Activated T-cell treated with anti-CD3 and anti-CD28 coated beads, Interleukin-2, amount 50 U/mL, for 4 hours (primary cell): ENCODE data around the gene PHRF1. TPM values are rescaled to one million over a fixed set of nuclear protein-coding genes. Genes with fewer than 3 reads are reported as not detected.
A peak's percentile ranks its signal among the peaks of the same experiment; 100 is the strongest.

ENCODE experiments used
- ATAC-seq, 2 donors: fragments of 200-7000 bp; cut with Tn5 transposase; one replicate each; pipeline ENCODE4 v1.10.0; 2021
- DNase-seq: peaks from one replicate; pipeline ENCODE4 v3.0.0-alpha.2; 2020
- H3K27me3 Mint-ChIP-seq: one replicate; pipeline ENCODE4 v1.8.0; 2021; ENCODE audit warnings: low read depth, mixed read lengths
- H3K36me3 Mint-ChIP-seq: one replicate; pipeline ENCODE4 v1.8.0; 2022; ENCODE audit warnings: mixed read lengths; ENCODE audit not compliant: insufficient read depth
- H3K4me1 Mint-ChIP-seq: one replicate; pipeline ENCODE4 v1.8.0; 2021; ENCODE audit warnings: low read depth, mixed read lengths
- H3K4me3 Mint-ChIP-seq: one replicate; pipeline ENCODE4 v1.8.0; 2021; ENCODE audit warnings: mild to moderate bottlenecking, moderate library complexity, mixed read lengths
- H3K9me3 Mint-ChIP-seq: one replicate; pipeline ENCODE4 v1.8.0; 2021; ENCODE audit warnings: mixed read lengths
- total RNA-seq, 3 donors: library from RNA; stranded (reverse); gene quantifications; one replicate each; pipeline ENCODE4 v1.2.1, GENCODE V29; 2021

PHRF1 gene
- total RNA-seq, 3 donors from 2014 or later, result 57.7 to 59.2 (median 57.7) TPM

DNA sequence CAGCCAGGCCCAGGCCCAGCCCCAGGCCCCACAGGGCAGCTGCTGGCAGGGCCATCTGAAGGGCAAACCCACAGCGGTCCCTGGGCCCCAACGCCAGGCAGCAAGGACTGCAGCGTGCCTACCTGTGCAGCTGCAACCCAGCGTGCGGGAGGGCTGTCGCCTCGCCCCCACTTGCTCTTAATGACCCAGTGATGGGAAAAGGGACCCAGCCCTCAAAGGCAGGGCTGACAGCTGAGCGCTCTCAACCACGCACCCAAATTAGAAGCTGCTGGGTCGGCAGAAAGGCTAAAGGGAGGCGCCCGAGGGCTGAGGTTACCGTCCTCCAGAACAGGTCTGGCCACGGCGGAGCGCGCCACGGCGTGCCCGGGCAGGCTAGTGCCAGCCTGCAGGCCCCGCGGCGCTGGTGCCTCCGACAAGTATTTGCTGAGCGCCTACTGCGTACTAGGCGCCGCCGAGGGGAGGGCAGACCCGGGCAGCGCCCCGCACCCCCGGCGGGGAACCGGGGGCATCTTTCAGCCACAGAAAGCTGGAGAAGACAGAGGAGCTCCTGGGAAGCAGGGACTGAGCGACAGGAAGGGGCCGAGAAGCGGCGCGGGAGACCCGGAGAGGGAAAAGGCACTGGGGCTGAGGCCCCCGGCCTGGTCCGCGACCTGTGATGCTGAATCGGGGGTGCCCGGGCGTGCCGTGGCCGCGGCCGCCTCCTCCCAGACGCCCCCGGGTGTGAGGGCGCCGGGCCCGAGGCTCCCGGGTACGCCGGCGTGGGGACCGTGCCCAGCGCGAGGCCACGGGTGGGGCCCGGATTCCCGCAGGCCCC lies 41.7 kb upstream of the PHRF1 start:
- H3K4me3 Mint-ChIP-seq, result peak overlapping the region; percentile 76
- peak in 1 of 2 donors; percentile 2 for ATAC-seq

DNA sequence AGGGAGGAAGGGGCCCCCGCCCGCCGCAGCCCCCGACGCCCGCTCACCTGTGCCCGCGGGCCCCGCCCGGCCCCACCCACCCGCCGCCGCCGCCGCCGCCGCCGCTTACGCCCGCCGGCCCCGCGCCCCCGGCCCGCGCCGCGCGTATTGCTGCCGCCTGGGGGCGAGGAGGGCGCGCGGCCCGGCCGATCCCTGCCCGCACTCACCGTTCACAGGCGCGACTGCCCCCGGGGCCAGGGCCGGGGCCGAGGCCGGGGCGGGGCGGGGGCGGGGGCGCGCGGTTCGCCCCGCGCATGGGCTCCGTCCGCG lies 41.1 kb upstream of the PHRF1 start:
- Mint-ChIP-seq H3K4me1 (peaks cover 22% of the 10 kb centered on the region), H3K4me3 (no peak overlapping the region), H3K27me3 (no peaks in the 10 kb centered on the region), H3K36me3 (peaks cover 2% of the 10 kb centered on the region), H3K9me3 (no peaks in the 10 kb centered on the region)
- ATAC-seq (peak; percentile 27 to 33), DNase-seq (no peak)

More for the DNA sequence above, 41.7 kb upstream of the PHRF1 start:
- no peak for DNase-seq
- Mint-ChIP-seq H3K27me3 (no peaks in the 10 kb centered on the region), H3K36me3 (peaks cover 2% of the 10 kb centered on the region), H3K9me3 (no peaks in the 10 kb centered on the region), H3K4me1 (peaks cover 22% of the 10 kb centered on the region)

DNA sequence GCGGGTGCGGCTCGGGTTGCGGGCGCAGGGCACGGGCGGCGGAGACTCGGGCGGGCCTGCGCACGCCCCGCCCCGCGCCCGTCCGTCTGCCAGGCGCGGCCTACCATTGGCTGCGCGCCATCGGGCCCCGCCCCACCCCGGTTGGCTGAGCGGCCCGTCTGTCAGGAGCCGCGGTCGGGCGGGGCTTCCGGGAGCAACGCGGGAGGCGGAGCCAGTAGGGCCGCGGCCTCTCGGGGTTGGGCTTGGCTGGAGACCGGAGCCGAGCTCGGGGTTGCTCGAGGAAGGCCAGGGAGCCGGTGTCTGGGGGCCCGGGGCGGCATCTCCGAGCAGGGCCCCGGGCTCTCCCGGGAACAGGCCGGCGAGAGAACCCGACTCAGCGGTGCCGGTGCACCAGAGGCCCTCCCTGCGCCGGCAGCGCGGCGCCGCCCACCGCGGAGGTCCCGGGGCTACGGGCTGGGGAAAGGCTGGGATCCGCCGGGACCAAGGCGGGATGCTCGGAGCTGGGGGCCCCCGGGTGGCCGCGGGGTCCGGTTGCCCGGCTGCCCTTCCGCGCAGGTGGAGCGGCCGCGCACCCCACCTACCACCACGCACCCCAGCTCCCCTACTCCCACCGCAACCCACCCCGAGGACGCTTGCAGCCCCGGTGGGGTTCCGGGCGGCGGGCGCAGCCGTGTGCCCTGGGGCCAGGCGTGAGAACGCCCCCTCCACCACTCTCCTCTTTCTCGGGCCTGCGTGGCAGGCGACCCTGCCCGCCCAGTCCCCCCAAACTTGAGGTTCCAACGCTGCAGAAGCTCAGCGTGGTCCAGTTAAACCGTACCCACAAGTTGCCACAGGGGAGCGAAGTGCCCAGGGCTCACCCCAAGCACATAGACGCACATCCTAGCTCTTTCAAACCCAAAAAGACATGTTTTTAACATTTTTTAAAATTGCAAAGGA lies 40.5 kb upstream of the PHRF1 start, which contains the start of gene HRAS:
Gene HRAS, minus strand, starts transcription at position 58 of the 936 bp plus-strand sequence.
- DNase-seq (peak; percentile 94), ATAC-seq (peak; percentile 89 to 92)
- Mint-ChIP-seq H3K27me3 (no peaks in the 10 kb centered on the region), H3K4me3 (peak within 1 kb of the TSS; percentile 90), H3K9me3 (no peaks in the 10 kb centered on the region), H3K4me1 (peaks cover 22% of the 10 kb centered on the region), H3K36me3 (peaks cover 2% of the 10 kb centered on the region)

DNA sequence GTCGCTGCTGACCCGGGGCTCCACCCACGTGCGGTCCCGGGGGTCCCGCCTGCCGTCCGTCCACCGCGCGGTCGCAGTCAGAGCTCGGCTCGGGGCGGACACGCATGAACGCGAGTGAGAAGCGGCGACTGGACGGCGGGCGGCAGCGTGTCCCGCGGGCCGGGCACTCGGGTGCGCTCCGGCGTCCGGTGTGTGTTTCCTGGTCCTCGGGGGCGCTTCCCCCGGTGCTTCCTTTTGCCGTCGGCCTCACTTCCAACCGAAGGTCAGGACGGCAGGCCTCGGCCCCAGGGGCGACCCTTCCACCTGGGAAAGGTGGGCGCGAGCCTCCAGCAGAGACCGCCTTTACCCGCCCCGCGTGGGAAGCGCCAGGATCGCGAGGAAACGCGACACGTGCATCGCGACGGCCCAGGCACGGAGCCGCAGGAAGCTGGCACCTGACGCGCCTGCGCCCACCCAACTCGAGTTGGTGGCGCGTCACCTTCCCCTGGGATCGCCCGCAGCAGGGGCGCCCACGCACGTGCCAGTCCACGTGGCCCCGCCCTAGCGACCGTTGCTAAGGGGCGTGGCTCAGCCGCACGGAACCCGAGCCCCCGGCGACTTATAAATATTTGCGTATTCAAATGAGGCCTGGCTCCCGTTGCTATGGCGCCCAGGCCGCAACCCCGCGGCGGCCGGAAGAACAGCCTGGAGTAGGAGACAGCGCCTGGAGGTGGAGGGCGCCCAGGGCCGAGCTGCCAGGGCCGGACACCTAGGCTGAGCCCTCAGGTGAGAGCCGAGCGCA lies 39.2 kb upstream of the PHRF1 start, which contains the start of gene LRRC56:
Gene LRRC56, plus strand, starts transcription at position 687 of the 781 bp plus-strand sequence. CDS start 3,158 bp downstream, outside the sequence.
- DNase-seq, result peak; percentile 92
- Mint-ChIP-seq H3K36me3 (peaks cover under 1% of the 10 kb centered on the region), H3K27me3 (no peaks in the 10 kb centered on the region), H3K4me1 (peaks cover 20% of the 10 kb centered on the region), H3K9me3 (no peaks in the 10 kb centered on the region), H3K4me3 (peak within 1 kb of the TSS; percentile 90)
- ATAC-seq, result peak; percentile 16 to 29

DNA sequence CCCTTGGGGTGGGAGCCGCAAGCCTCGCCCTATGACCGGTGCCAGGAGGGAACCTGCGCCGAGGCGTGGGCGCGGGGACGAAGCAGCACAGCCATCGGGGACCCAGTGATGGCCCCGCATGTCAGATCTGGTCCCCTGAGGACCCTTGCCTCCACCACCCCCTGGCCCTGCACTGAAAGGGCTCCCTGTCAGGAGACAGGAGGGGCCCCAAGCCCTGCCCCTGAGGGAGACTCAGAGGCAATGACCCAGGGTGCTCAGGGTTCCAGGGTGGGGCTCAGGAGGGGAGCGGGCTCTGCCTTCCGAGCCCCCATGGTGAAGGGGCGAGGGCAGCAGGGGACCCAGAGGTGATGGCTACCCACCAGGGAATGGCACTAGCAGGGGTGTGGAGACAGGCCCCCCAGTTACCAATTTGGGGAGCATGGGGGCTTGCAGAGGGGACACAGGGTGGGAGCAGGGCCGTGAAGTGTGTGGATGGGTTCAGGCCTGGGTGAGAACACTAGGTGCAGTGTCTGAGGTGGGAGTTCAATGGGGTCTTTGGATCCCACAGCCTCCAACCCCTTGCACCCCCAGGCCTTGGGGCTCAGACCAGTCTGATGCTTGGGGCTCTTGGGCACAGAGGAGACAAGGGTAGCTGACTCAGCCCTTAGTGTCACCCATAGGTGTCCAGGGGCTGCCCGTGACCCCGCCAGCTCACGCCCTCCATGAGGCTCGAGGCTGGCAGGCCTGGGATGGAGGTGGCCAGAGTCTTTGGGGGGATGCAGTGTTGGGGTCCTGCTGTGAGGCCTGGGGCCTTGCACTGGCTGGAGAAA lies 38.4 kb upstream of the PHRF1 start:
- no peak for ATAC-seq
- no peaks in the 10 kb centered on the region for H3K36me3 Mint-ChIP-seq
- H3K4me1 Mint-ChIP-seq, result peaks cover 20% of the 10 kb centered on the region

DNA sequence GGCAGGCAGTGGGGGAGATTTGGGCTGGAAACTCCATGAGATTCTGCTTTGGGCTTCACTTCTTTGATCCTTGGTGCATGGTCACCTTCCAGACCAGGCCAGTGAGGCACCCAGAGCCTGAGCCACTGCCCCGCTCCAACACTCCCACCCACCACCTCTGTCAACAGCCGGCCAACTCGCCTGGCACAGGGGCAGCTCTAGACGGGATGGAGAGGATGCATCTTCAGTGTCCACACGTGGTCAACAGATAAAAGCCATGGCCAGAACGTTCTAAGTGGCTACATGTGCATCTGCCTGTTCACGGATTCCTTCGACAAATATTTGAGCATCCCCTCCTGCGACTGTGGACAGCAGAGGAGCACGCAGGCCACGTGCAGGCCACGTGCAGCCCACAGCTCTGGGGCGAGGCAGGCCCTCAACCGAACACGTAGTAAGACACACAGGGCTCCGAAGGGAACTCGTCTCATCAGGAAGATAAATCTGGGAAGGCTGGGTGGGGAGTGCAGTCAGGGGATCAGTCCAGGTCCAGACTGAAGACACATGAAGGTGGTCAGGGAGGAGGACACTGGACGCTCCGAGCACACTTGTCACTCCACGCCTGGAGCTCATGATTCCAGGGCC lies 37.7 kb upstream of the PHRF1 start:
- H3K4me3 Mint-ChIP-seq, result no peak overlapping the region
- H3K4me1 Mint-ChIP-seq, result peaks cover 20% of the 10 kb centered on the region
- ATAC-seq (no peak), DNase-seq (no peak)
- no peaks in the 10 kb centered on the region for H3K27me3 Mint-ChIP-seq
- no peaks in the 10 kb centered on the region for H3K36me3 Mint-ChIP-seq
- no peaks in the 10 kb centered on the region for H3K9me3 Mint-ChIP-seq

More for the DNA sequence above, 38.4 kb upstream of the PHRF1 start:
- no peak for DNase-seq
- Mint-ChIP-seq H3K27me3 (no peaks in the 10 kb centered on the region), H3K4me3 (peak overlapping the region; percentile 90), H3K9me3 (no peaks in the 10 kb centered on the region)

DNA sequence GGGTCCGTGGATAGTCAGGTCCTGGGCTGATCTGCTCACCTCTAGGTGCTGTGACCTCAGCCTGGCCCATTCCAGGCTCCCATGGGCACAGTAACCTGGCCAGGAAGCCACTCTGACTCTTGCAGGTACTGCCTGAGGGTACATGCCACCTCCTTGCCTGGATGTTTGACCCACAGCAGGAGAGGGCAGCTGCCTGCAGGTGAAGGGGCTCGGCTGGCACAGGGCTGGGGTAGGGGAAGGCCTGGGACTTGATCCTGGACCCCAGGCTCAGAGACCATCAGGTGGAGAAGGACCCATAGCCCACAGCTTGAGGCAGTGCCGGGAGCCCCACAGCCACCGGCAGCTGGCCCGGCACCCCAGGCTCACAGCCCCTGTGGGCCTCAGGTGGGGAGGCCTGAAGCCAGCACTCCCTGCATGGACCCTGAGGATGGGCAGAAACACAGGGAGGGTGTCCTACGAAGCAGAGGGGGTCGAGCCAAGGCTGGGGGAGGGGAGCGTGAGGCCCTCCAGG lies 36.2 kb upstream of the PHRF1 start:
- Mint-ChIP-seq H3K36me3 (no peaks in the 10 kb centered on the region), H3K27me3 (no peaks in the 10 kb centered on the region), H3K9me3 (no peaks in the 10 kb centered on the region), H3K4me3 (no peak overlapping the region), H3K4me1 (peaks cover 12% of the 10 kb centered on the region)
- DNase-seq, result no peak
- no peak for ATAC-seq

DNA sequence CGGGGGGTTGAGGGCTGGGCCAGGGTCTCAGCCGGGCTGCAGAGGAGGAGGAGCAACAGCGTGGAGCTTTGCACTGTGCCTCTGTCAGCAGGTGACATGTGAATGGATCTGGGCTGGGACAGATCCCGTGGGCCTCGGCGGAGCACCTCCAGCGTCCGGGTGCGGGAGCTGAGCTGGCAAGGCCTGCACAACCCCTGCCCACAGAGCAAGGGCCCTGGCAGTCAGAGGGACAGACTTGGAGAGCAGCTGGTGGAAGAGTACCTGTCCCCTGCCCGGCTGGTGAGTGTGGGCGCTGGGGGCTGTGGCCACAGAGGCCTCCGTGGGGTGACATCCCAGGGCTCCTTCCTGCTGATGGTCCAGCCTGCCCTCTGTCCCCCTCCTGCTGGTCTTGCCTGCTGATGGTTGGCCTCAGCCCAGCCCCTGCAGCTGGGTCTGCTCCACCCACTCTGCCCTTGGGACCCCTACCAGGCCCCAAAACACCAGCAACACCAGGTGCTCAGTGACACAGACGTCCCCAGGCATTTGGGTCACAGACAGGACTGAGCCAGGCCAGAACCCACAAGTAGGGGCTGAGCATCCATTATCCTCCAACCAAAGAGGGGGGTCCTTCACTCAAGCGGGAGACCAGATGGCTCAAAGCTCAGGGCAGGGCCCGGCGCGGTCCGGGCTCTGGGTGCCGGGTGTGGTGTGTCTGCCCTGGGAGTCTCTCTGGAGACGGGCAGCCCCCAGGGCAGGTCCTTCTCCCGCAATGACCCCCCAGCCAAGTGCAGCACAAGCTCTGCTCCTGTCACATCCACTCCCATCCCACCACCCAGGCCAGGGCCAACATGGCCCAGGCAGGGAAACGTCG lies 35.5 kb upstream of the PHRF1 start:
- H3K4me1 Mint-ChIP-seq, result peaks cover 12% of the 10 kb centered on the region
- H3K9me3 Mint-ChIP-seq, result no peaks in the 10 kb centered on the region
- H3K36me3 Mint-ChIP-seq, result no peaks in the 10 kb centered on the region
- no peak overlapping the region for H3K4me3 Mint-ChIP-seq
- DNase-seq (no peak), ATAC-seq (no peak)
- H3K27me3 Mint-ChIP-seq, result no peaks in the 10 kb centered on the region

DNA sequence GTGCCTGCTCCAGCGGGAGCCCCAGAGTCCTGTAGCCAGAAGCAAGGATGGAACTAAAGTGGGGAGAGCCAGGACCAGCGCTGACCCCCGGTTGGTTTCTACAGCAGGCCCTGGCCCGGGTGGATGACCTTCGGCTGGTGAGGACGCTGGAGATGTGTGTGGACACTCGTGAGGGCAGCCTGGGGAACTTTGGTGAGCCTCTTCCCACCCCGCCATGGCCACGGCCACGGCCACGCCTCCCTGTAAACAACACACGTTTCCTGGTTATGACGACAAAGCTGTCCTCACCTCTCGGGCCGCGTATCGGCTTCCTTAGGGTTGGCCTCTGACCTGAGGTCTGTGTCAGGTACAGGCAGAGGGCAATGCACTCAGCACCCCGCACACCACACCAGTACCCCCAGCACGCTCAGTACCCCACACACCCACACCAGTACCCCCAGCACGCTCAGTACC lies 34.8 kb upstream of the PHRF1 start:
- Mint-ChIP-seq H3K9me3 (no peaks in the 10 kb centered on the region), H3K4me3 (no peak overlapping the region), H3K36me3 (no peaks in the 10 kb centered on the region), H3K27me3 (no peaks in the 10 kb centered on the region), H3K4me1 (peaks cover 8% of the 10 kb centered on the region)
- no peak for ATAC-seq
- DNase-seq, result no peak

DNA sequence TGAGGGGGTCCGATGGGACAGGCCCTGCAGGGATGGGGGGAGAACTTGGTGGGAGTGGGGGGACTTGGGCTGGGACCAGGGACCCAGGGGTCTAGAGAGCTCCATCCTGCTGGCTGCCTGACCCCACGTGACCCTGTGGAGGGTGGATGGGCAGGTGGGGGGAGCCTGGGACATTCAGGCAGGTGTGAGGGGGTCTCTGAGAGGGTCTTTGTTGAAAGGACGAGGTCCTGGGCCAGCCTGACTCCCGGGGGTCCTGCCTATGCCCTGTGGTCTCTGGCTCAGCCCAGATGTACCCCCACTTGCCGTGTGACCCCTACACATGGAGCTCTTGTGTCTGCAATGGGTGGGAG lies 31.5 kb upstream of the PHRF1 start:
- no peak for DNase-seq
- Mint-ChIP-seq H3K4me1 (no peaks in the 10 kb centered on the region), H3K36me3 (no peaks in the 10 kb centered on the region), H3K27me3 (no peaks in the 10 kb centered on the region), H3K9me3 (no peaks in the 10 kb centered on the region), H3K4me3 (no peak overlapping the region)
- ATAC-seq, result no peak

DNA sequence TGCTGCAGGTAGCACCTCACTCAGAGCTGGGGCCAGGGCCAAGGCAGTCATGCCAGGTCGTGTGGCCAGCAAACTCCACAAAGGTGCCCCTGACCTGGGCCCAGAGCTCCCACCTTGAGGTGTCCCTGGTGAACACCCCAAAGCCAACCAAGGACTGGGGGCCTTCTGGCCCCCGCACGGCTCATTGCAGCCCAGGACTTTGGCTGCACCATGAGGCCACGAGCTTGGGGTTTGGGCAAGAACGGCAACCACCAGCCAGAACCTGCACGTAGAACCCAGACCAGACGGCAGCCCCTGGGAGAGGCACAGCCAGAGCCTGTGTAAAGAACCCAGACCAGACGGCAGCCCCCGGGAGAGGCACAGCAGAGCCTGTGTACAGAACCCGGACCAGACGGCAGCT lies 31.1 kb upstream of the PHRF1 start:
- H3K36me3 Mint-ChIP-seq, result no peaks in the 10 kb centered on the region
- ATAC-seq (no peak), DNase-seq (no peak)
- no peaks in the 10 kb centered on the region for H3K4me1 Mint-ChIP-seq
- H3K27me3 Mint-ChIP-seq, result no peaks in the 10 kb centered on the region
- no peak overlapping the region for H3K4me3 Mint-ChIP-seq
- no peaks in the 10 kb centered on the region for H3K9me3 Mint-ChIP-seq
